Measurements from ENCODE around the gene SYTL2. TPM values are rescaled to one million over a fixed set of nuclear protein-coding genes. Genes with fewer than 3 reads are reported as not detected.

The SYTL2 gene
- total RNA-seq, 3 donors from 2014 or later: 10.1 to 189 (median 120) TPM

DNA sequence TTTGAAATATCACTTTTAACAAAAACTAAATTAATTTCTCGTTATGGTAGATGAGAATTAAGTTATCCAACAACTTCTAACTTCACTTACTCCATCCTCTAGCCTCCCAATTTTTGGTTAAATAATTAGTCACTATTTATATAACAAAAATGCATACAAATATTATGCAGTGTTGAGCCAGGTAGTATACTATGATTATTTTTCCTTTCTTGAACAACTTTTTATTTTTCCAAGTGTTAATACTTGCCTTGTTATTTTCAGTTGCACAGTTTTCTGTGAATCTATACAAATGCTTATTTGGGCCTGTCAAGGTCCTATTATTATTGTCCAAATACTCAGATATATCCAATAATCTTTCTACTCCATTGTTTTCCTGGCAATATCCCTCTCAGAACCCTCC lies 24.3 kb upstream of the SYTL2 start:
- no peaks in the 10 kb centered on the region for H3K4me1 ChIP-seq
- no peaks in the 10 kb centered on the region for H3K27me3 ChIP-seq
- no peak overlapping the region for H3K27ac ChIP-seq
- DNase-seq (ENCODE audit: low spot score in 2 of 2): no peak
- TF ChIP-seq, protein P1, sequence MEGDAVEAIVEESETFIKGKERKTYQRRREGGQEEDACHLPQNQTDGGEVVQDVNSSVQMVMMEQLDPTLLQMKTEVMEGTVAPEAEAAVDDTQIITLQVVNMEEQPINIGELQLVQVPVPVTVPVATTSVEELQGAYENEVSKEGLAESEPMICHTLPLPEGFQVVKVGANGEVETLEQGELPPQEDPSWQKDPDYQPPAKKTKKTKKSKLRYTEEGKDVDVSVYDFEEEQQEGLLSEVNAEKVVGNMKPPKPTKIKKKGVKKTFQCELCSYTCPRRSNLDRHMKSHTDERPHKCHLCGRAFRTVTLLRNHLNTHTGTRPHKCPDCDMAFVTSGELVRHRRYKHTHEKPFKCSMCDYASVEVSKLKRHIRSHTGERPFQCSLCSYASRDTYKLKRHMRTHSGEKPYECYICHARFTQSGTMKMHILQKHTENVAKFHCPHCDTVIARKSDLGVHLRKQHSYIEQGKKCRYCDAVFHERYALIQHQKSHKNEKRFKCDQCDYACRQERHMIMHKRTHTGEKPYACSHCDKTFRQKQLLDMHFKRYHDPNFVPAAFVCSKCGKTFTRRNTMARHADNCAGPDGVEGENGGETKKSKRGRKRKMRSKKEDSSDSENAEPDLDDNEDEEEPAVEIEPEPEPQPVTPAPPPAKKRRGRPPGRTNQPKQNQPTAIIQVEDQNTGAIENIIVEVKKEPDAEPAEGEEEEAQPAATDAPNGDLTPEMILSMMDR (IDR thresholded peaks at IDR 0.05): no peak
- TF ChIP-seq POLR2A (IDR thresholded peaks at IDR 0.05) (no peak), POLR2AphosphoS5 (IDR thresholded peaks at IDR 0.05) (no peak)
- peaks cover 7% of the 10 kb centered on the region in 2 donors for H3K9me3 ChIP-seq
- peaks cover 4% of the 10 kb centered on the region for H3K36me3 ChIP-seq
- intact Hi-C loops (cut with DNase I; ENCODE audit: low total_unique reads): no loop called here
- H3K4me3 ChIP-seq: no peak overlapping the region

DNA sequence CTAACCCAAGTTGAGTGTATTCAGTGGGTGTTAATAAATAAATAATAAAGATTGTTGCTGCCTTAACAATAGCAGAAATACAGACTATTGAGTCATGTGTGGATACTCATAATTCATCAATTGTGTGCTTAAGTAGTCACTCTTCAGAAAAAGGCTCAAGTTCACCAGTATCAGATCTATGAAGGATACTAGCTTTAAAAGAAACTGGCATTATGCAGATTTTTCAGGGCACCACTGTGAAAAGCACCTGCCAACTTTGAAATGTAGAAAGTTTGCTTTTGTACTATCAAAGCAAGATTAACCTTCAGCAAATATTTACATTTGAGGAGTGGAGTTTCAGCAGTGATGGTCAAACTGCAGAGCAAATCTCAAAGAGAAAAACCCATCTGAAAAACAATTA lies 20.1 kb upstream of the SYTL2 start:
- H3K4me1 ChIP-seq: no peaks in the 10 kb centered on the region
- H3K27me3 ChIP-seq: no peaks in the 10 kb centered on the region
- no peak overlapping the region for H3K4me3 ChIP-seq
- H3K36me3 ChIP-seq: peaks cover 4% of the 10 kb centered on the region
- no peak for DNase-seq (ENCODE audit: low spot score in 2 of 2)
- intact Hi-C loops (cut with DNase I; ENCODE audit: low total_unique reads): no loop called here
- no peak overlapping the region for H3K27ac ChIP-seq
- TF ChIP-seq, protein P1 (IDR thresholded peaks at IDR 0.05): no peak
- no peak for TF ChIP-seq POLR2A (IDR thresholded peaks at IDR 0.05)
- TF ChIP-seq POLR2AphosphoS5 (IDR thresholded peaks at IDR 0.05): no peak
- H3K9me3 ChIP-seq: peaks cover 7% of the 10 kb centered on the region in 2 donors

- Histone ChIP-seq H3K4me3 (no peak overlapping the region), H3K9me3 (no peaks in the 10 kb centered on the region), H3K27ac (no peak overlapping the region), H3K27me3 (no peaks in the 10 kb centered on the region), H3K4me1 (no peaks in the 10 kb centered on the region), H3K36me3 (no peaks in the 10 kb centered on the region)
- intact Hi-C loops (cut with DNase I; ENCODE audit: low total_unique reads): no loop called here
- TF ChIP-seq, protein P1 (IDR thresholded peaks at IDR 0.05): no peak
- no peak for TF ChIP-seq POLR2A (IDR thresholded peaks at IDR 0.05)
- TF ChIP-seq POLR2AphosphoS5 (IDR thresholded peaks at IDR 0.05): no peak
- no peak for DNase-seq (ENCODE audit: low spot score in 2 of 2)
These were observed 18.2 kb upstream of the SYTL2 start for GRCh38 chr11:85829172-85829571.

DNA sequence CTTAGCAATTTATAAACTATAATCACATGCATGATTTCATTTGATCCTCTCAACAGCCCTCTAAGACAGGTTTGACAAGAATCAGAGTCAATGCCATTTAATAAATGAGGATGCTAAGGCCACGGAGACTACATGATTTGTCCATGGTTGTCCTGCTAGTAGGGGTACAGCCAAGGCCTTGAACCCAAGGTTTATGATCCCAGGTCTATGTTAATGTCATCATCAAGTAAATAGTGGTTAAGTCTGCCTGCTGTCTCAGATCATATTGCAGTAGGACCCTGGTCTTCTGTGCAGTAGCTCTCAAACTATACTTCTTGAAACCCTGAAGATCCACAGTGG lies 17.7 kb upstream of the SYTL2 start:
- intact Hi-C loops (cut with DNase I; ENCODE audit: low total_unique reads): no loop called here
- H3K27ac ChIP-seq: peak overlapping the region; percentile 79 to 87
- no peaks in the 10 kb centered on the region for H3K36me3 ChIP-seq

DNA sequence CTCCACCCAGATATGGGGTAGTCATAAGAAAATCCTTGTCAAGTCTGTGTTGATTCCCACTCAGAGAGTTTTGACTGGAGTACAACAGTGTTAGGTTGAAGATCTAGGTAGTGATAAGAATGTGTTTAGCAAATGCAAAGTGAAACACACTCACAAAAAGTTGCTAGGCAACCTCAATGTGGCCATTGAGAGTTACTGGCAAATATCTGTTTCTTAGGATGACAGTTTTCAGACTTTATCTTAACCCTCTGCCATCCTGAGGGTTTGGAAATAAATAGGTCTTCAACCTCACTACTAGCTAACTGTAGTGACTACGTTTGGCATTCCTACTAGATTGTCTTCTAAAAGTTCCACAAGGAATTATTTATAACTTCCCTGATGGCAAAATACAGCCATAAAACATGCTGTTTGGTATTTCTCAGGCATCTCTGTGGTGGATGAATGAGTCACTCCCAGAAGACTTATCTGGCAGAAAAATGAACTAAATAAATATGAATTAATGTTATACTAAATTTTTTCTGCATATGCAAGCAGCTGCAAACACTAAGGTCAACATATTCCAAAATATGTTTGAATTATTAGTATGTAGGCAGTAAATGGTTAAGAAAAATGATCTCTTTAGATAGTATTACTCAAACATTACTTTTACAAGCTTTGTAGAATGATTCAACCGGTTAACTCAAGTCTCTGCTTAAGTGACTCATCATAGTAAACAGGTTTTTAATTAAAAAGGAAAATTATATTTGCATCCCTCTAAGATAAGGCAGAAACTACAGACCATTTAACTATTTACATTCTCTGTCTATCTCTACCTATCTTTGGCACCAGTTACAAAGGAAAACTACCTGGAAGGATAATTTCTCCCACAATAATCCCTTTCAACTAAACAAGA lies 17.1 kb upstream of the SYTL2 start:
- peak overlapping the region; percentile 79 to 87 for H3K27ac ChIP-seq

More for the DNA sequence above, 17.7 kb upstream of the SYTL2 start:
- Histone ChIP-seq H3K27me3 (no peaks in the 10 kb centered on the region), H3K9me3 (no peaks in the 10 kb centered on the region), H3K4me3 (no peak overlapping the region), H3K4me1 (no peaks in the 10 kb centered on the region)
- no peak for DNase-seq (ENCODE audit: low spot score in 2 of 2)
- TF ChIP-seq POLR2A (IDR thresholded peaks at IDR 0.05) (no peak), POLR2AphosphoS5 (IDR thresholded peaks at IDR 0.05) (no peak)
- TF ChIP-seq, protein P1 (IDR thresholded peaks at IDR 0.05): no peak

More for the DNA sequence above, 17.1 kb upstream of the SYTL2 start:
- TF ChIP-seq, protein P1 (IDR thresholded peaks at IDR 0.05): no peak
- TF ChIP-seq POLR2AphosphoS5 (IDR thresholded peaks at IDR 0.05) (no peak), POLR2A (IDR thresholded peaks at IDR 0.05) (no peak)
- no peaks in the 10 kb centered on the region for H3K4me1 ChIP-seq
- no peaks in the 10 kb centered on the region for H3K36me3 ChIP-seq
- no peak for DNase-seq (ENCODE audit: low spot score in 2 of 2)
- H3K4me3 ChIP-seq: no peak overlapping the region
- intact Hi-C loops (cut with DNase I; ENCODE audit: low total_unique reads): no loop called here
- no peaks in the 10 kb centered on the region for H3K27me3 ChIP-seq
- no peaks in the 10 kb centered on the region for H3K9me3 ChIP-seq

Data from breast epithelium (tissue), 4 donors.